K562 (cell line): ENCODE measurements around the gene PNKD. TPM values are rescaled to one million over a fixed set of nuclear protein-coding genes. Genes with fewer than 3 reads are reported as not detected.

Experiments
- BRD4 ChIP-seq: fragments of 200-600 bp; sonication (generic); IDR thresholded peaks from 2 replicates; pipeline ENCODE4 v1.6.1; 2017; ENCODE audit warnings: inconsistent platforms
- GABPB1 ChIP-seq: sonication (generic); formaldehyde crosslinking; IDR thresholded peaks from 2 replicates; pipeline ENCODE4 v1.8.0; 2022; ENCODE audit warnings: mild to moderate bottlenecking, missing genetic modification reagents
- HDAC2 ChIP-seq: fragments of 450-650 bp; IDR thresholded peaks from 2 replicates; pipeline ENCODE4 v1.6.1; 2016; ENCODE audit warnings: mild to moderate bottlenecking
- MAZ ChIP-seq, 2 experiments: fragments of 450-650 bp in 1 of 2; sonication (generic) in 1 of 2; formaldehyde crosslinking; IDR thresholded peaks in 1 of 2; conservative IDR thresholded peaks in 1 of 2; 2 replicates each; pipeline versions ENCODE4 v1.4.0 to v1.5.0; 2020; ENCODE audit warnings: mild to moderate bottlenecking in 1 of 2, missing genetic modification reagents in 1 of 2
- MEF2D ChIP-seq: conservative IDR thresholded peaks from 2 replicates; pipeline ENCODE4 v1.6.1; 2016; ENCODE audit warnings: low read depth, missing genetic modification characterization, missing compliant biosample characterization
- NFATC3 ChIP-seq: fragments of 450-650 bp; IDR thresholded peaks from 2 replicates; pipeline ENCODE4 v1.6.1; 2017; ENCODE audit warnings: mild to moderate bottlenecking
- NFE2 ChIP-seq: IDR thresholded peaks from 2 replicates; pipeline ENCODE4 v1.6.1; 2014; ENCODE audit warnings: antibody characterized with exemption, low read depth
- RBM14 ChIP-seq: fragments of 200-400 bp; formaldehyde crosslinking; IDR thresholded peaks from 2 replicates; pipeline ENCODE4 v1.6.1; 2018; ENCODE audit warnings: low read depth, mild to moderate bottlenecking, low read length, moderate library complexity, borderline replicate concordance; ENCODE audit not compliant: insufficient read depth
- RBM15 ChIP-seq: fragments of 200-400 bp; formaldehyde crosslinking; IDR thresholded peaks from 2 replicates; pipeline ENCODE4 v1.6.1; 2018; ENCODE audit warnings: mild to moderate bottlenecking, low read length, moderate library complexity; ENCODE audit not compliant: insufficient read depth
- TRIM24 ChIP-seq, 2 experiments: fragments of 450-650 bp; IDR thresholded peaks; 2 replicates each; pipeline ENCODE4 v1.6.1; 2016
- ZFP36 ChIP-seq: fragments of 150-350 bp; IDR thresholded peaks from 2 replicates; pipeline ENCODE4 v1.6.1; 2018; ENCODE audit warnings: low read length, low read depth; ENCODE audit not compliant: partially characterized antibody
- polyA plus RNA-seq, 8 experiments: library from polyadenylated mRNA; depleted of rRNA in 4 of 8; stranded (reverse) in 5 of 8; unstranded in 3 of 8; fragments of >200 nt; fragmentation: Nextera tagmentation in 2 of 8; fragmentation: Illumina TruSeq in 1 of 8; extraction: Ambion mirVana in 2 of 8; extraction: Trizol in 1 of 8; gene quantifications; 2 replicates each; pipeline versions ENCODE4 v1.2.1 to v1.2.3, GENCODE V29; 2011 to 2014; ENCODE audit warnings: inconsistent platforms in 1 of 8, missing spikeins in 1 of 8
- total RNA-seq, 7 experiments: library from RNA; depleted of rRNA in 6 of 7; stranded (reverse); fragments of >200 nt in 6 of 7; fragmentation: Illumina TruSeq in 2 of 7; extraction: Trizol in 2 of 7; gene quantifications; 2 replicates each; pipeline versions ENCODE4 v1.2.1 to v1.2.3, GENCODE V29; 2011 to 2021; ENCODE audit warnings: low replicate concordance in 1 of 7
- TF ChIP-seq, protein P1 (sequence below): sonication (generic); formaldehyde crosslinking; IDR thresholded peaks from 2 replicates; pipeline ENCODE4 v1.8.0; 2022; ENCODE audit warnings: mild to moderate bottlenecking, missing genetic modification reagents, borderline replicate concordance
- TF ChIP-seq, protein P2 (sequence below): fragments of 450-650 bp; IDR thresholded peaks from 2 replicates; pipeline ENCODE4 v1.6.1; 2016; ENCODE audit warnings: low read depth
- TF ChIP-seq, protein P3 (sequence below): fragments of 200-800 bp; sonication (Bioruptor generic); IDR thresholded peaks from 2 replicates; pipeline ENCODE4 v1.6.1; 2017; ENCODE audit warnings: missing genetic modification characterization, missing compliant biosample characterization

Gene PNKD
- total and polyA plus RNA-seq, 9 of the 15 experiments (the other 6 are each of a cell fraction or from before 2014, with no cell fraction given) = 26.0 to 105 (median 60.1) TPM

DNA sequence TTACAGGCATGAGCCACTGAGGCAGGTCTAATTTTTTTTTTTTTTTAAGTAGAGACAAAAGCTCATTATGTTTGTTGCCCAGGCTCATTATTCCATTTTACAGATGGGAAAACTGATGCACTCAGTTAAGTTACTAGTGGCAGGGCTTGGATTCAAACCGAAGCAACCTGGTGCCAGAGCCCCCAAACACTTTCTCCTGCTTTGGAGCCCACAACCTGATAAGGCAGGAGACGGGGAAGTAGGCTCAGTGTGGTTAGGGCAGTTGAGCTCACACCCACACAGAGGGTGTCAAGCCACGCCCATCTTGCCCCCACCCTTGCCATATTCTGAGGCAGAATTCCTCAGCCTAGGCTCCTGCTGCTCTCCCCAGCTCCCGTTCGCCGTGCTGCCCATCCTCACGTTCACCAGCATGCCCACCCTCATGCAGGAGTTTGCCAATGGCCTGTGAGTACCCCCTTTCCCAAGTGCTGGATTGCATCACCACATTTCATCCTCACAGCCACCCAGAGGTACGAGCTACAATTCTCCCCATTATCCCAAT is 123.5 kb downstream of the PNKD start (continued):
- TF ChIP-seq, protein P1, sequence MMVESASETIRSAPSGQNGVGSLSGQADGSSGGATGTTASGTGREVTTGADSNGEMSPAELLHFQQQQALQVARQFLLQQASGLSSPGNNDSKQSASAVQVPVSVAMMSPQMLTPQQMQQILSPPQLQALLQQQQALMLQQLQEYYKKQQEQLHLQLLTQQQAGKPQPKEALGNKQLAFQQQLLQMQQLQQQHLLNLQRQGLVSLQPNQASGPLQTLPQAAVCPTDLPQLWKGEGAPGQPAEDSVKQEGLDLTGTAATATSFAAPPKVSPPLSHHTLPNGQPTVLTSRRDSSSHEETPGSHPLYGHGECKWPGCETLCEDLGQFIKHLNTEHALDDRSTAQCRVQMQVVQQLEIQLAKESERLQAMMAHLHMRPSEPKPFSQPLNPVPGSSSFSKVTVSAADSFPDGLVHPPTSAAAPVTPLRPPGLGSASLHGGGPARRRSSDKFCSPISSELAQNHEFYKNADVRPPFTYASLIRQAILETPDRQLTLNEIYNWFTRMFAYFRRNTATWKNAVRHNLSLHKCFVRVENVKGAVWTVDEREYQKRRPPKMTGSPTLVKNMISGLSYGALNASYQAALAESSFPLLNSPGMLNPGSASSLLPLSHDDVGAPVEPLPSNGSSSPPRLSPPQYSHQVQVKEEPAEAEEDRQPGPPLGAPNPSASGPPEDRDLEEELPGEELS (CRISPR knock-in tag) = no peak
- TF ChIP-seq TRIM24 (IDR thresholded peaks at IDR 0.05) (no peak), BRD4 (no peak), HDAC2 (peak; percentile 75), GABPB1 (CRISPR knock-in tag) (no peak), RBM14 (no peak), RBM15 (no peak), ZFP36 (no peak), MAZ (CRISPR knock-in tag; conservative IDR thresholded peaks at IDR 0.05 in 1 of 2, IDR thresholded peaks at IDR 0.05 in 1 of 2) (peak; percentile 81 to 90), MEF2D (tag) (no peak), NFE2 (no peak), NFATC3 (no peak)
- TF ChIP-seq, protein P2, sequence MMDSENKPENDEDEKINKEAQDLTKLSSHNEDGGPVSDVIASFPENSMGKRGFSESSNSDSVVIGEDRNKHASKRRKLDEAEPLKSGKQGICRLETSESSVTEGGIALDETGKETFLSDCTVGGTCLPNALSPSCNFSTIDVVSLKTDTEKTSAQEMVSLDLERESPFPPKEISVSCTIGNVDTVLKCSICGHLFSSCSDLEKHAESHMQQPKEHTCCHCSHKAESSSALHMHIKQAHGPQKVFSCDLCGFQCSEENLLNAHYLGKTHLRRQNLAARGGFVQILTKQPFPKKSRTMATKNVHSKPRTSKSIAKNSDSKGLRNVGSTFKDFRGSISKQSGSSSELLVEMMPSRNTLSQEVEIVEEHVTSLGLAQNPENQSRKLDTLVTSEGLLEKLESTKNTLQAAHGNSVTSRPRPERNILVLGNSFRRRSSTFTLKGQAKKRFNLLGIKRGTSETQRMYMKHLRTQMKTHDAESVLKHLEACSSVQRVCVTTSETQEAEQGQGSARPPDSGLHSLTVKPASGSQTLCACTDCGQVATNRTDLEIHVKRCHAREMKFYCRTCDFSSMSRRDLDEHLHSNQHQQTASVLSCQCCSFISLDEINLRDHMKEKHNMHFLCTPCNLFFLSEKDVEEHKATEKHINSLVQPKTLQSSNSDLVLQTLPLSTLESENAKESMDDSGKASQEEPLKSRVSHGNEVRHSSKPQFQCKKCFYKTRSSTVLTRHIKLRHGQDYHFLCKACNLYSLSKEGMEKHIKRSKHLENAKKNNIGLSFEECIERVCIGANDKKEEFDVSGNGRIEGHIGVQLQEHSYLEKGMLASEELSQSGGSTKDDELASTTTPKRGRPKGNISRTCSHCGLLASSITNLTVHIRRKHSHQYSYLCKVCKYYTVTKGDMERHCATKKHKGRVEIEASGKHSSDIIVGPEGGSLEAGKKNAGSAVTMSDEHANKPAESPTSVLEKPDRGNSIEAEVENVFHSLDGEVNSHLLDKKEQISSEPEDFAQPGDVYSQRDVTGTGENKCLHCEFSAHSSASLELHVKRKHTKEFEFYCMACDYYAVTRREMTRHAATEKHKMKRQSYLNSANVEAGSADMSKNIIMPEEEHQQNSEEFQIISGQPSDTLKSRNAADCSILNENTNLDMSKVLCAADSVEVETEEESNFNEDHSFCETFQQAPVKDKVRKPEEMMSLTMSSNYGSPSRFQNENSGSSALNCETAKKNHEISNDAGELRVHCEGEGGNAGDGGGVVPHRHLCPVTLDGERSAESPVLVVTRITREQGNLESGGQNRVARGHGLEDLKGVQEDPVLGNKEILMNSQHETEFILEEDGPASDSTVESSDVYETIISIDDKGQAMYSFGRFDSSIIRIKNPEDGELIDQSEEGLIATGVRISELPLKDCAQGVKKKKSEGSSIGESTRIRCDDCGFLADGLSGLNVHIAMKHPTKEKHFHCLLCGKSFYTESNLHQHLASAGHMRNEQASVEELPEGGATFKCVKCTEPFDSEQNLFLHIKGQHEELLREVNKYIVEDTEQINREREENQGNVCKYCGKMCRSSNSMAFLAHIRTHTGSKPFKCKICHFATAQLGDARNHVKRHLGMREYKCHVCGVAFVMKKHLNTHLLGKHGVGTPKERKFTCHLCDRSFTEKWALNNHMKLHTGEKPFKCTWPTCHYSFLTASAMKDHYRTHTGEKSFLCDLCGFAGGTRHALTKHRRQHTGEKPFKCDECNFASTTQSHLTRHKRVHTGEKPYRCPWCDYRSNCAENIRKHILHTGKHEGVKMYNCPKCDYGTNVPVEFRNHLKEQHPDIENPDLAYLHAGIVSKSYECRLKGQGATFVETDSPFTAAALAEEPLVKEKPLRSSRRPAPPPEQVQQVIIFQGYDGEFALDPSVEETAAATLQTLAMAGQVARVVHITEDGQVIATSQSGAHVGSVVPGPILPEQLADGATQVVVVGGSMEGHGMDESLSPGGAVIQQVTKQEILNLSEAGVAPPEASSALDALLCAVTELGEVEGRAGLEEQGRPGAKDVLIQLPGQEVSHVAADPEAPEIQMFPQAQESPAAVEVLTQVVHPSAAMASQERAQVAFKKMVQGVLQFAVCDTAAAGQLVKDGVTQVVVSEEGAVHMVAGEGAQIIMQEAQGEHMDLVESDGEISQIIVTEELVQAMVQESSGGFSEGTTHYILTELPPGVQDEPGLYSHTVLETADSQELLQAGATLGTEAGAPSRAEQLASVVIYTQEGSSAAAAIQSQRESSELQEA = no peak
- TF ChIP-seq, protein P3, sequence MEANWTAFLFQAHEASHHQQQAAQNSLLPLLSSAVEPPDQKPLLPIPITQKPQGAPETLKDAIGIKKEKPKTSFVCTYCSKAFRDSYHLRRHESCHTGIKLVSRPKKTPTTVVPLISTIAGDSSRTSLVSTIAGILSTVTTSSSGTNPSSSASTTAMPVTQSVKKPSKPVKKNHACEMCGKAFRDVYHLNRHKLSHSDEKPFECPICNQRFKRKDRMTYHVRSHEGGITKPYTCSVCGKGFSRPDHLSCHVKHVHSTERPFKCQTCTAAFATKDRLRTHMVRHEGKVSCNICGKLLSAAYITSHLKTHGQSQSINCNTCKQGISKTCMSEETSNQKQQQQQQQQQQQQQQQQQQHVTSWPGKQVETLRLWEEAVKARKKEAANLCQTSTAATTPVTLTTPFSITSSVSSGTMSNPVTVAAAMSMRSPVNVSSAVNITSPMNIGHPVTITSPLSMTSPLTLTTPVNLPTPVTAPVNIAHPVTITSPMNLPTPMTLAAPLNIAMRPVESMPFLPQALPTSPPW (CRISPR knock-in tag) = peak; percentile 46; the same call in 1 of the 2 replicates
